ENCODE data around the gene SNX27.

DNA sequence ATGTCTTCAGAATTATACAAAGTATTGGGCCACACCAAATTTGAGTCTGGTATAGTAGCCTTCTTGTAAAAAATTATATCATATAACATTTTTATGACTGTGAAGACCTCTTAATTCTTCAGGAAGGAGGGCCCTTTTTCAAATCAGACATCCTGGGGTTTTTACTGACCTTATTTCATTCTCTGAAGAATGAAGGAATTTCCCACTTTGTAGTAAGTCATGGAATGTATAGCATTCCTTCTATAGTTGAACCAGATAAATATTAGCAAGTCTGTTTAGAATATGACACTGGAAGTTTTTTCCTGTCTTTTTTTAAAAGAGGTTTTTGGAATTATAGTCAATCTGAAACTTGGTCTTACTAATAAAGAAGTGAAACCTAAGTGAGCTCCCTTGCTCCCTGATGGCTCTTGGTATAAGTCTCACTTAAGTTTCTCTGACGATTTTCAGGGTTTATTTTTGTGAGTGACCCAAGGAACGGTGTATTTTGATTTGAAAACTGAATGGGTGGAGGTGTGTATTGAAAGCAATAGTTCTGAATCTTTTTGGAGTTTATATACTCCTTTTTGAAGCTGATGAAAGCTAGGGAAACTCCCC is 23.7 kb downstream of the SNX27 start:
- TF ChIP-seq CTCF (IDR thresholded peaks at IDR 0.05) = no peak
- no peak for TF ChIP-seq EZH2 (IDR thresholded peaks at IDR 0.05; ENCODE audit: borderline replicate concordance, insufficient read depth, low read depth, low read length, poor library complexity, severe bottlenecking)

Data from B cell (primary cell).